ENCODE measurements around the gene NTM. TPM values are rescaled to one million over a fixed set of nuclear protein-coding genes. Genes with fewer than 3 reads are reported as not detected.

Gene NTM
- total and polyA plus RNA-seq, 2 of the 8 experiments (the other 6 are each of a cell fraction or from before 2014, with no cell fraction given), result 13.4 to 20.0 TPM

DNA sequence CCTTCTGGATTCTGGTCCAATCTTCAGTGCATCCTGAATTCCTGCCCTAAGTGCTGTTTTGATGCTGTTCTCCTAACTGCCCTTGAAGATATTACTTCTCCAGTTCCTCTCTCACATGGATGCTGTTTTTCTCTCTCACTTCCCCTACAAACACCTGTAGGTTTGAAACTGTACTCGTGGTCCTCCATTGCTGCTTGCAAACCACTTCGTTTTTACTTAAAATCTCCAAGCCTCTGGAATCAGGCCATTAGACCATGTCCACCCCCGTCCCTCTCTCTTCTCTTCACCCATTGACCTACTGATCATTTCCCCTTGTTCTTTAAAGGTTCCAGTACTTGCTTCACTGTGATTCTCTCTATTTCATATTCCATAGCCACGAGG is 988.1 kb downstream of the NTM start:
- Histone ChIP-seq H4K8ac (ENCODE audit: extremely low read depth, insufficient read depth, low read length) (no peak overlapping the region), H4K91ac (replicated peaks; ENCODE audit: insufficient read length, low read length) (no peak overlapping the region), H3K23me2 (ENCODE audit: low read depth, low read length) (no peaks in the 10 kb centered on the region), H2BK5ac (ENCODE audit: low read depth, low read length) (no peak overlapping the region), H3K9me3 (ENCODE audit: insufficient read depth in 2 of 2, low read depth in 1 of 2, low read length in 1 of 2) (no peaks in the 10 kb centered on the region), H3K18ac (ENCODE audit: extremely low read depth, low read length) (no peak overlapping the region), H3K27ac (ENCODE audit: low read depth, low read length) (no peak overlapping the region), H4K20me1 (replicated peaks in 1 of 2; ENCODE audit: control insufficient read depth in 1 of 2, insufficient read depth in 2 of 2, low read length in 2 of 2) (no peaks in the 10 kb centered on the region), H3K79me1 (ENCODE audit: low read depth, low read length) (no peaks in the 10 kb centered on the region), H3K4me3 (ENCODE audit: extremely low read depth in 1 of 4, insufficient read depth in 2 of 4, low read depth in 3 of 4, low read length in 4 of 4) (no peak overlapping the region), H3K4me2 (ENCODE audit: insufficient read depth in 1 of 2, low read depth in 2 of 2, low read length in 2 of 2) (no peak overlapping the region), H3K9ac (replicated peaks in 1 of 4; ENCODE audit: extremely low read depth in 1 of 4, low read depth in 3 of 4, low read length in 3 of 4) (no peak overlapping the region), H2AK5ac (ENCODE audit: low read depth, low read length) (no peak overlapping the region), H4K5ac (ENCODE audit: insufficient read length, low read depth, low read length) (no peak overlapping the region), H2BK120ac (replicated peaks; ENCODE audit: low read depth, low read length) (no peak overlapping the region), H2BK12ac (ENCODE audit: low read depth, low read length) (no peak overlapping the region), H3K79me2 (ENCODE audit: control insufficient read depth in 1 of 2, insufficient read depth in 2 of 2, low read length in 2 of 2) (no peaks in the 10 kb centered on the region), H3K36me3 (ENCODE audit: control insufficient read depth in 2 of 4, insufficient read depth in 4 of 4, low read length in 3 of 4) (no peaks in the 10 kb centered on the region), H2BK20ac (ENCODE audit: low read length) (no peak overlapping the region), H3K4me1 (replicated peaks in 1 of 4; ENCODE audit: control insufficient read depth in 3 of 4, insufficient read depth in 4 of 4, low read length in 3 of 4) (no peaks in the 10 kb centered on the region), H3K4ac (replicated peaks; ENCODE audit: insufficient read length, low read depth, low read length) (no peak overlapping the region), H2AFZ (ENCODE audit: low read length) (no peak overlapping the region), H2BK15ac (ENCODE audit: low read length) (no peak overlapping the region), H3K56ac (replicated peaks; ENCODE audit: insufficient read length, low read depth, low read length) (no peak overlapping the region), H3K27me3 (replicated peaks in 1 of 4; ENCODE audit: control insufficient read depth in 3 of 4, extremely low read depth in 1 of 4, insufficient read depth in 3 of 4, low read length in 3 of 4) (no peaks in the 10 kb centered on the region; a peak in 1 of 7 replicates), H3K23ac (ENCODE audit: insufficient read length) (no peak overlapping the region), H3K14ac (ENCODE audit: insufficient read length) (no peak overlapping the region)
- ChIA-PET CTCF (ENCODE audit: partially characterized antibody) (no interaction called here), POLR2A (ENCODE audit: partially characterized antibody) (no interaction called here)
- FAIRE-seq, result no peak
- 85% methylated on average over 4 of the region's 4 CpGs; no CpG with 5 or more reads in 1 of the 2 experiments for WGBS, 2 experiments (ENCODE audit: extremely low coverage in 1 of 2, insufficient coverage in 1 of 2, insufficient read length in 1 of 2, insufficient replicate concordance in 2 of 2, low coverage in 1 of 2, low lambda C conversion rate in 2 of 2, missing lambda C conversion rate in 1 of 2)
- no peak for DNase-seq (ENCODE audit: low read depth in 1 of 2, low spot score in 2 of 2)
- TF ChIP-seq CEBPB (IDR thresholded peaks at IDR 0.05; ENCODE audit: low read depth, low read length), result no peak
- no peak for TF ChIP-seq SIRT6 (IDR thresholded peaks at IDR 0.05; ENCODE audit: low read length)
- no peak for TF ChIP-seq FOSL1 (IDR thresholded peaks at IDR 0.05; ENCODE audit: insufficient read depth, low read depth, low read length)
- no peak for TF ChIP-seq CHD2 (IDR thresholded peaks at IDR 0.05; ENCODE audit: low read length)
- TF ChIP-seq SIN3A (conservative IDR thresholded peaks at IDR 0.05 in 1 of 2, IDR thresholded peaks at IDR 0.05 in 1 of 2; ENCODE audit: low read depth in 1 of 2, low read length in 2 of 2), result no peak
- no peak for TF ChIP-seq RFX5 (IDR thresholded peaks at IDR 0.05; ENCODE audit: borderline replicate concordance, low read depth, low read length)
- TF ChIP-seq POLR2A (IDR thresholded peaks at IDR 0.05; ENCODE audit: control extremely low read depth in 1 of 2, low read depth in 2 of 2, low read length in 2 of 2), result no peak
